GM12891 (cell line): Measurements from ENCODE around the gene RABEPK.
"Not testable (repeated sequence)": the region's sequence is repeated elsewhere in the genome, so short reads cannot be mapped to it uniquely, and the experiment has no call there.

Experiments
- DNase-seq: peaks from one replicate; pipeline ENCODE4 v3.0.0; 2011; ENCODE audit warnings: low spot score; ENCODE audit not compliant: insufficient read length
- FAIRE-seq: peaks from 2 replicates; lab custom pipeline; 2011; peaks lifted over from hg19 to GRCh38; lab: Jason Lieb, UNC
- PAX5 ChIP-seq: IDR thresholded peaks from 2 replicates; pipeline ENCODE4 v1.6.1; 2011; ENCODE audit warnings: low read length, moderate library complexity, mild to moderate bottlenecking; ENCODE audit not compliant: insufficient read depth, severe bottlenecking
- POLR2A ChIP-seq: IDR thresholded peaks from 2 replicates; pipeline ENCODE4 v1.6.1; 2011; ENCODE audit warnings: low read depth, low read length, control low read depth
- POLR2AphosphoS5 ChIP-seq: IDR thresholded peaks from 2 replicates; pipeline ENCODE4 v1.6.1; 2011; ENCODE audit warnings: low read depth, low read length, control low read depth
- POU2F2 ChIP-seq: IDR thresholded peaks from 2 replicates; pipeline ENCODE4 v1.6.1; 2011; ENCODE audit warnings: low read depth, mild to moderate bottlenecking, control low read depth, low read length, moderate library complexity
- SPI1 ChIP-seq: IDR thresholded peaks from 2 replicates; pipeline ENCODE4 v1.6.1; 2011; ENCODE audit warnings: low read depth, low read length, control low read depth
- TAF1 ChIP-seq: IDR thresholded peaks from 2 replicates; pipeline ENCODE4 v1.6.1; 2011; ENCODE audit warnings: low read depth, low read length, control low read depth

Gene RABEPK

DNA sequence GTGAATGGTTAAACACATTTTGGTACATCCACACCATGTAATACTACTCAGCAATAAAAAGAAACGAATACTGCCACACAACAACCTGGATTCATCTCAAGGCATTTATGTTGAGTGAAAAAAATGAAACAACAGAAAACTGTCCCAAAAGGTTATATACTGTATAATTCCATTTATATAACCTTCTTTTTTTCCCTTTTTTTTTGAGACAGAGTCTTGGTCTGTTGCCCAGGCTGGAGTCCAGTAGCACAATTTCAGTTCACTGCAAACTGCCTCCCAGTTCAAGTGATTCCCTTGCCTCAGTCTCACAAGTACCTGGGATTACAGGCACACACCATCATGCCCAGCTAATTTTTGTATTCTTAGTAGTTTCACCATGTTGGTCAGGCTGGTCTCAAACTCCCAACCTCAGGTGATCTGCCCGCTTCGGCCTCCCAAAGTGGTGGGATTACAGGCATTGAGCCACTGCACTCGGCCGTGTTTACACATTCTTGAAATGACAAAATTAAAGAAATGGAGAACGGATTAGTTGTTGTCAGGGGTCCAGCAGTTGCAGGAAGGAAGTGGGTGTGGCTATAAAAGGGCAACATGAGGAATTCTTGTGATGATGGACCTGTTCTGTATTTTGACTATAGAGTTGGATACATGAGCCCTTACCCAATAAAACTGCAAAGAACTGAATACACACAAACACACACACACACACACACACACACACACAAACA lies 28.1 kb upstream of the RABEPK start:
- no peak for DNase-seq
- TF ChIP-seq SPI1 (peak; percentile 14; the same call in 1 of the 2 replicates), POU2F2 (no peak)
- FAIRE-seq, result no peak

DNA sequence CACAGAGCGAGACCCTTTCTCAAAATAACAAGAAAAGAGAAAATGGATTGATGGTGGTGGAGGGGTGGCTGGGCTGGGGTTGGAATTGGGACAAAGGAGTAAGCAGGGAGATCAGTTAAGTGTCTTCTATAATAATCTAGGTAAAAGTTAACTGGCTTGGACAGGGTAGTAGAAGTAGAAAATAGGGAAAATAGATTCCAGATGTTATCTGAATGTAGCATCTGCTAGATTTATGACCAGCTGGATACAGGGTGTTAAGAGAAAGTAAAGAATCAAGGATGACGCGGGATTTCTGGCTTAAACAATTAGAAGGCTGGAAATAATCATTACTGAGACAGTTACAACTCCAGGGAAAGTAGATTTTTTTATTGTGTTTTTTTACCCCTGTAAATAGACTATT lies 23.7 kb upstream of the RABEPK start:
- FAIRE-seq, result no peak
- TF ChIP-seq POU2F2 (no peak), SPI1 (no peak), TAF1 (no peak), PAX5 (no peak), POLR2A (no peak), POLR2AphosphoS5 (no peak)
- DNase-seq, result no peak

DNA sequence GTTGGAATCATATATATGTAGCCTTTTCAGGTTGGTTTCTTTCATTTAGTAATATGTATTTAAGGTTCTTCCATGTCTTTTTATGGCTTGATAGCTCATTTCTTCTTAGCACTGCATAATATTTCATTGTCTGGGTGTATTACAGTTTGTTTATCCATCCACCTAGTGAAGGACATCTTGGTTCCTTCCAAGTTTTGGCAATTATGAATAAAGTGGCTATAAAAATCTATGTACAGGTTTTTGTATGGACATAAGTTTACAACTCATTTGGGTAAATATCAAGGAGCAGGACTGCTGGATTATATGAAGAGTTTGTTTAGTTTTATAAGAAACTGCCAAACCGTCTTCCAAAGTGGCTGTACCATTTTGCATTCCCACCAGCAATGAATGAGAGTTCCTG lies 22.5 kb upstream of the RABEPK start:
- FAIRE-seq (no peak), DNase-seq (no peak)
- TF ChIP-seq SPI1 (no peak), POLR2A (no peak), PAX5 (no peak), POU2F2 (no peak), POLR2AphosphoS5 (no peak), TAF1 (no peak)

DNA sequence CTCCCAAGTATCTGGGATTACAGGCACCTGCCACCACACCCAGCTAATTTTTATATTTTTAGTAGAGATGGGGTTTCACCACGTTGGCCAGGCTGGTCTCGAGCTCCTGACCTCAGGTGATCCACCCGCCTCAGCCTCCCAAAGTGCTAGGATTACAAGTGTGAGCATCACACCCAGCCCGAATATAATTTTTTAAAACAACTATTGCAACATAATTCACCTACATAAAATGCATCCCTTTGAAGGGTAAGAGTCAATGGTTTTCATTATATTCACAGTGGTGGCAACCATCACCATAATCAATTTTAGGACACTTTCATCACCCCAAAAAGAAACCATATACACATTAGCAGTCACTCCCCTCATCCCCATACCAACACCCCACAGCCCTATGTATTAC lies 20.6 kb upstream of the RABEPK start:
- FAIRE-seq, DNase-seq: not testable (repeated sequence)

DNA sequence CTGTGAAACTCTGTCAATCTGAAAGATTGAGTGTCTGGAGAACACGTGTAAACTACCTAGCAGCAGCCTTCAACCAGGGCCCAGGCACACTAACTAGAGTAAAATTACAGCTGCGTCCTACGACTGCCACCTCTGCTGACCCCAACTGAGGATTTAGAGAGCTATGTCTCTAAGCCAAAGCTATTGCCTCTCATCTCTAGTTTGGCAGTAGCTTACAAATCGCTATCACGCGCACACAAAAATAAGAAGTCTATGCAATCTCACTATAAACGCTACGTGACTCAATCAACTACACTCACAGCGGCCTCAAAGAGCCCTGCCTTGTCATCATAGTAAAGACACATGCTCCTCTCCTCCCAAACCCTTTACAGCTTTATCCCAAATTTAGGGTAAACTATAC lies 19.5 kb upstream of the RABEPK start:
- FAIRE-seq (no peak), DNase-seq (no peak)
- no peak for TF ChIP-seq PAX5
- no peak for TF ChIP-seq POU2F2
- no peak for TF ChIP-seq TAF1
- no peak for TF ChIP-seq SPI1
- no peak for TF ChIP-seq POLR2A
- no peak for TF ChIP-seq POLR2AphosphoS5

DNA sequence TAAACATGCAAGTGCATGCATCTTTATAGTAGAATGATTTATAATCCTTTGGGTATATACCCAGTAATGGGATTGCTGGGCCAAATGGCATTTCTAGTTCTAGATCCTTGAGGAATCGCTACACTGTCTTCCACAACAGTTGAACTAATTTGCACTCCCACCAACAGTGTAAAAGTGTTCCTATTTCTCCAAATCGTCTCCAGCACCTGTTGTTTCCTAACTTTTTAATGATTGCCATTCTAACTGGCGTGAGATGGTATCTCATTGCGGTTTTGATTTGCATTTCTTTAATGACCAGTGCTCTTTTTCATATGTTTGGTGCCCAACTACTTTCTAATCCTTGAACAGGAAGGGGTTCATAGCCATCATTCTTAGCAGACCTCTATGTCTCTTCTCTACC lies 18.6 kb upstream of the RABEPK start:
- not testable (repeated sequence) for FAIRE-seq, DNase-seq

DNA sequence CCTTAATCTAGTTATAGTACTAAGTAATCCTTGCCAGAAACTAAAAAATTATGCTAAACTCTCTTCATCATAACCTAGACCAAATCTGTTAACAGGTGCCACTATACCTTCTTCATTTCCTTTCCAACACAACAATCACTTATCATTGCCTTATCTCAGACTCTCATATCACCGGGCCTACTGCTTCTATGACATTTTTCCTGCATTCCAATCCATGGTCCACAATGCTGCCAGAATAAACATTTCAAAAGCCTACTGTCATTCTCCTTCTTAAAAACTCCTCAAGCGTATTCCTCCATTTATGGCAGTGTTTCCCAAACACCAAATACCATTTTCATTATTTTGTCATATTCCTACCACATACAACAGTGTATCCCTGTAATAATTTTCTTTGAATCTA lies 17.3 kb upstream of the RABEPK start:
- TF ChIP-seq PAX5, result no peak
- TF ChIP-seq POU2F2, result no peak
- TF ChIP-seq POLR2A, result no peak
- no peak for TF ChIP-seq TAF1
- TF ChIP-seq SPI1, result no peak
- TF ChIP-seq POLR2AphosphoS5, result no peak
- FAIRE-seq, result no peak
- DNase-seq, result no peak

DNA sequence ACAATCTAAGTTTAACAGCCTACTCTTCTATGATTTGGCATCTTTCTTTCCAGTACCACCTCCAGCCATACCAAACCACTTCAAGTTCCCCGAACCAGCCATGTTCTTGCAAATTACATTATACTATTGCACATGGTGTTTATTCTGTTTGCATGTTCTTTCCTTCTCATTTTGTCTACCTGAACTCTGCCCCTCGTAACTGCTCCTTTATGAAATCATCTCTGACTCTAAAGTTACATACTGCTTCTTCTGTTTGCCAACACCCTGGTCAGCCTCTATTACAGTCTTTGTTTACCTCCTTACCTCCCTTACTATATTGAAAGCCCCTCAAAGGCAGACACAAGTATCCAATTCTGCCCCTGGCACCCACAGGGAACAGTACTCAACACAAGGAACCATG lies 16.8 kb upstream of the RABEPK start:
- no peak for DNase-seq
- TF ChIP-seq TAF1 (no peak), POLR2AphosphoS5 (no peak), POU2F2 (no peak), PAX5 (no peak), POLR2A (no peak), SPI1 (no peak)
- FAIRE-seq, result no peak

DNA sequence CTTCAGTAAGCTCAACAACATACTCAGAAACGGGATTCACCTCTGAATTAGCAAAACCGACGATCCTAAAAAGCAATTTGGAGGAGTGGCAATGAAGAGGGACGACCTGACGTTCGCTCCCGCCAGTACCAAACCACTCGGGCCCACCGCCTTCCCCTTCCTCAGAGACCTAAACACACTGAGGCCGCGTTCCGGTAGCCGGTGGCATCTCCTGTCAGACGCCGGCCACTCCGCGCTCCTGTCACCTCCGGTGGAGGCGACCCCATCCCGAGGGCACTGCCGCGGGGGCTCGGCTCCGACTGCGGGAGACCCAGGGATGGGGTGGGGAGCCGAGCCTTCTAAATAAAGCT lies 11.4 kb upstream of the RABEPK start:
- DNase-seq (no peak), FAIRE-seq (no peak)
- TF ChIP-seq SPI1 (no peak), POLR2A (no peak), POU2F2 (no peak), PAX5 (no peak), TAF1 (no peak), POLR2AphosphoS5 (no peak)

DNA sequence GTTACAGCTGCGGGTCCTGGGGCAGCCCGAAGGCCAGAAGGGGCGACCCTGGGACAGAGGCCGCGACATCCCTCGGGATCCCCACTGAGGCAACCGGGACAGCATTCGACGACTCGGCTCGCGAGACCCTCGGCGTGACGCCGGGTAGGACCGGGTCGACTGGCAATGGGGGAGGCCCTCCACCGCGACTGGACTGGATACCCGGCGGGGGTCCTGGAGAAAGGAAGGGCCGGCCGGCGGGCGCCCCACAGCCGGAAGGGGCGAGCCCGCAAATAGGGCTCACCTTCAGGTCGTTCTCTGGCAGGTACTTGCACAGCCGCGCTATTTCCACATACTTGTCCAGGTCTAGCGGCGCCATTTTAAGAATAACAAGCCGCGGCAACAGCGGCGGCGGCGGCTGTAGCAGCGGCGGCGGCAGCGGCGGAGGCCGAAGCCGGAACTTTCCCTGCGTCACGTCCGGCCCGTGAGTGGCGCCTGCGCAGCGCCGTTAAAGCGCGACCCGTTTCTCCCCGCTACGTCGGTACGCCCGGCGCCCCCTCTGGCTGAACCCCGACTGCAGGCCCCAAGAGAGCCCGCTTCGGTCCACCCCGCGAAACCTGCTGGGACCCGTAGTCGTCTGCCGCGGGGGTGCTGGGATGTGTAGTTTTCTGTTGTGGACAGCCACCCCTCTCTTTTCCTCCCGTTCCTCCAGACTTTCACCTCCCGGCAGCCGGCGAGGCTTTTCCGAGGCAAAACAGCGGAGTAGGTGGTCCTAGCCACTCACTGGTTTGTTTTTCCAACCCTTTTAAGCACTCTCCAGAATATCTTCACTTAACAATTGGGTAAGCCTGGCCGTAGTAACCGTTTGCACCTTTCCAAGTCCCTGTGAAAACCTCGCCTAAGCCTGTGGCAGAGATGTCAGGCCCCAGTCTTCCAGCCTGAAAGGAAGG lies 10.7 kb upstream of the RABEPK start, which contains the start of gene PPP6C:
Gene PPP6C, minus strand, starts transcription at position 443 of the 929 bp plus-strand sequence. Its CDS starts 85 bp downstream, at position 358.
- peak; percentile 92 for FAIRE-seq
- TF ChIP-seq SPI1, result no peak
- TF ChIP-seq POU2F2, result no peak
- peak; percentile 77 for TF ChIP-seq TAF1
- peak; percentile 54; the same call in 1 of the 2 replicates for TF ChIP-seq POLR2A
- TF ChIP-seq POLR2AphosphoS5, result peak; percentile 67
- TF ChIP-seq PAX5, result no peak
- peak; percentile 96 for DNase-seq
